HG02588 (cell line): ENCODE results near the gene MRAP.

Source experiments
- ATAC-seq: cut with Tn5 transposase; IDR thresholded peaks from one replicate; pipeline ENCODE4 v1.9.1; 2021; ENCODE audit warnings: mild to moderate bottlenecking, moderate library complexity; ENCODE audit not compliant: unreplicated experiment

The MRAP gene

GRCh38 chr21:32347977-32348376 is 49.3 kb downstream of the MRAP start:
- ATAC-seq, result no peak

GRCh38 chr21:32348604-32349332 is 50.1 kb downstream of the MRAP start:
- no peak for ATAC-seq

- no peak for ATAC-seq
Observed at GRCh38 chr21:32349333-32349944, 50.8 kb downstream of the MRAP start.

GRCh38 chr21:32350211-32350980 is 51.7 kb downstream of the MRAP start:
- ATAC-seq, result no peak

GRCh38 chr21:32350981-32351380 is 52.3 kb downstream of the MRAP start:
- ATAC-seq, result no peak

- no peak for ATAC-seq
Observed at GRCh38 chr21:32351428-32351827, 52.8 kb downstream of the MRAP start.

DNA sequence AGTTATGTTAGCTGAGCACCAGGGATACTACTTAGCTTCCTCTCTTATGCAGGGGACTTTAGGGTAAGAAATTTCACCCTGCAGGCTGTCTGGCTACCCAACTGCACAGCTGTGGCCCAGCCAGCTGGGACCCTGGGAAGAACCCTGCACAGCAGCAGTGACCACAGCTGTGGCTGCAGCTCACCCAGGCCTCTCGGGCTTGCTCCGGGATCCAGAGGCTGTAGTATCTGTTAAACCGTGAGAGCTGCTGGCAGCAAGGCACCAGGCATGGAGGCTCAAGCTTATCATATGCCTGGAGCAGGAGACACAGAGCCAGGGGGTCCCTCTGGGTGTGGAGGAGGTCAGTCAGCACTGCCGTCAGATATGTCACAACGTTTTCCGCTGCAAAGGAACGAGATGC is 53.9 kb downstream of the MRAP start:
- ATAC-seq, result no peak

DNA sequence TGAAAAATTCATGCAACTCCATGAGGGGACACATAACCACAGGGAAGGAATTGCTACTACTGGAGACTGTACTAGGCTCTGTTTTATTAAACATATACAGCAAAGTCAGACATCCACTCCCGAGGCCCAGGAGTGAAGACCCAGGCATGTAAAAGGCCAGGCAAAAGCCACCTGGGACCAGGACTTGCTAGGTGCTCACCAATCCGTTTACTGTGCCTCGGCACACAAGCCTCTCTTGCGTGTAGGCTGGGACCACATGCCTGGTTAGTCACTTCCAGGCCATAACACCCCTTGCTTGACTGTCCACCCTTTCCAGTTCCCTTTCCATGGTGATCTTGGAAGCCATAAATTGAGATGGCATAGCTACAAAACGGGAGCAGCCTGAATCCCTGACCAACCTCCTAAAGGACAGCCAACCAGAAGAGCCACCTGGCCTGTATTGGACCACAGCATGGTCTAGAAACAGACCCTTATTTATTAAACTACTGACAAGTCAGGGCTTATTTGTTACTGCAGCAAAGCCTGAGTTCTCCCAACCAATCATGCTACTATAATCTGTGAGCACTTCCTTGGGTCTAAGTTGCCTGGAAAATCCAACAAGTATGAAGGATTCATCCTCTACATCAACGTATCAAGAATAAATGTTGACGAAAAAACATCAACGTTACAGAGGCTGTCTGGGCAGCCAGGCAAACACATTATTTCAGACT is 54.5 kb downstream of the MRAP start:
- no peak for ATAC-seq

DNA sequence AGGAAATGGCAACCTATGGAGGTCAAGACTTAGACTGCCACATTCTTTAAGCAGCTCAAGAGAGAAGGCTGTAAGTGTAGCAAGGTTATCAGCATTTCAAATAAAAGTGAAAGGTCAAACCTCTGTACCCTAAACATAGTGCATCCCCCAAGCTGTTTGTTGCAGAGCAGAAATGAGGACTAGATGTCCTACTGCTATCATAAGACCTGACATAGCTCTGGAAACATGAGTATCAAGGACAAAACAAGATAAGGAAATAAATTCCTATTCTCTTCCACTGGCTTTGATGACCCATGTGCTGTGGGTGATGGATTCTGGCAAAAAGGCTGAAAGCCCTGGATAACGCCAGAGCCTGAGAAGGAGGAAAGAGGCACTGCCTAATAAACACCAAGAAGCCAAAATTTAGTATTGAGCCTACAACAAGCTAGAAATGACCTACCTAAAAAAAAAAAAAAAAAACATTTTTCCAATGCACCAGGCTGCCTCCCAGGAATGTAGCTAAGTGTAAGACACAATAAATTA is 58.3 kb downstream of the MRAP start:
- ATAC-seq, result no peak

DNA sequence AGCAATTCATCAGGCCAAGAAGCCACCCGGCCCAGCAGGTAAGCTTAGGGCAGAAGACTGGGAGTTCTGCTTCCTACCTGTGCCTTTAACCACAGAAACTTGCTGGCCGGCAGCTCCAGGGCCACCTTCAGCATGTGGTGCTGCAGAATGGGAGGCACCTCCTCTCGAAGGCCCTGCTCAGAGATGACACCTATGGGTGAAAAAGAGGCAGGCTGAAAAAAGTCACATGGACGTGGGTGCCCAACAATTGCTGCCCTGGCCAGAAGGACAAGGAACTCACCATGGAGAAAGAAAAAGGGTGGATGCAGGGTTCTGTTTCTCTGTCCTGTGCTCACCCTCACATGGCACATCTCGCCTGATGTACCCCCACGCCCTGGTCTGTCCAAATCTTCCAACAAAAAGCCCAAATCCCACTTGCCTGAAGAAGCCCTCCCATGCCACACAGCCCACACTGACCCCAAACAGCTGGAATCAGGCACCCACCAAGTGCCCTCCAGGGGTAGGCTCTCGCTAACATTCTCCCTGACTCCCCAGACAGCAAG is 61.1 kb downstream of the MRAP start:
- ATAC-seq, result no peak

- no peak for ATAC-seq
Observed at GRCh38 chr21:32360401-32360975, 61.8 kb downstream of the MRAP start.
